ENCODE results near the gene REC114. TPM values are rescaled to one million over a fixed set of nuclear protein-coding genes. Genes with fewer than 3 reads are reported as not detected.

Gene REC114
- polyA plus RNA-seq, 3 donors: not detected

DNA sequence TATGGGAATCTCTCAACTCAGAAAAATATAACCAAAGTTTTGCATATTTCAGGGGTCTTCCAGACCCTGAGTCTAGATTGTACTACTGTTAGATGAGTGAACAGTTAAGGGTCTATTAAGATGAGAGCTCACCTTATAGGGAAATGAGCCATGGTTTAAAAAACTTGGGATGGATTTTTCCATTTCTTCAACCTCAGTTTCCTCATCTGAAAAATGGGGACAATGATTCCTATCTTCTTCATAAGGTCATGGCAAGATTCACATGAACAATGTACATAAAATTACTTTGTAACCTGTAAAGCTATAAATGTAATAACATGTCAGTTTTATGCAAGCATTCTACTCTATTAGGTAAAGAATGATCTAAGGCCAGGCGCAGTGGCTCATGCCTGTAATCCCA, 161.5 kb downstream of the REC114 start:
- Histone ChIP-seq H3K4me1 (ENCODE audit: control insufficient read depth in 1 of 2, insufficient read depth in 2 of 2, low read length in 2 of 2) (peaks cover 34 to 58% of the 10 kb centered on the region in 2 donors), H2AFZ (ENCODE audit: insufficient read depth, low read depth, low read length, poor library complexity, severe bottlenecking) (no peak overlapping the region), H3K36me3 (replicated peaks in 1 of 2; ENCODE audit: control insufficient read depth in 1 of 2, insufficient read depth in 2 of 2, low read length in 2 of 2) (peaks cover 0 to 15% of the 10 kb centered on the region in 2 donors), H3K9me3 (replicated peaks in 1 of 2; ENCODE audit: control insufficient read depth in 1 of 2, insufficient read depth in 1 of 2, low read length in 2 of 2) (no peaks in the 10 kb centered on the region), H3K27ac (ENCODE audit: low read depth in 1 of 2, low read length in 2 of 2) (peak overlapping the region in 1 of 2 donors; percentile 11), H3K27me3 (ENCODE audit: control insufficient read depth in 2 of 2, insufficient read depth in 2 of 2, low read length in 2 of 2) (no peaks in the 10 kb centered on the region), H3K4me3 (replicated peaks in 1 of 3; ENCODE audit: low read depth in 2 of 3, low read length in 3 of 3) (no peak overlapping the region), H3K4me2 (replicated peaks; ENCODE audit: extremely low read depth, low read length, poor library complexity, severe bottlenecking) (no peak overlapping the region), H3K79me2 (ENCODE audit: insufficient read depth, low read length) (peaks cover 100% of the 10 kb centered on the region), H4K20me1 (ENCODE audit: insufficient read depth, low read length) (peaks cover 100% of the 10 kb centered on the region), H3K9ac (ENCODE audit: insufficient read depth, low read length, poor library complexity, severe bottlenecking) (no peak overlapping the region)
- no peaks in the 10 kb centered on the region for H3K27me3 Mint-ChIP-seq (ENCODE audit: low read depth in 3 of 3)
- H3K9me3 Mint-ChIP-seq: no peaks in the 10 kb centered on the region
- intact Hi-C loops (cut with micrococcal nuclease): no loop called here
- H3K36me3 Mint-ChIP-seq: peaks cover 8 to 23% of the 10 kb centered on the region in 2 donors
- TF ChIP-seq CTCF (IDR thresholded peaks at IDR 0.05): no peak
- 100% methylated on average over 1 of the region's 1 CpG for WGBS (ENCODE audit: insufficient coverage)
- H3K4me3 Mint-ChIP-seq: no peak overlapping the region
- no peak for DNase-seq
- no peak overlapping the region for H3K27ac Mint-ChIP-seq
- H3K4me1 Mint-ChIP-seq: peaks cover 35% of the 10 kb centered on the region

GRCh38 chr15:73605759-73606436, 162.9 kb downstream of the REC114 start:
- no peak overlapping the region for H3K4me2 ChIP-seq (replicated peaks; ENCODE audit: extremely low read depth, low read length, poor library complexity, severe bottlenecking)
- H3K27me3 Mint-ChIP-seq (ENCODE audit: low read depth in 3 of 3): no peaks in the 10 kb centered on the region
- no peak for TF ChIP-seq CTCF (IDR thresholded peaks at IDR 0.05)
- WGBS (ENCODE audit: insufficient coverage): no CpG with 5 or more reads among the region's 5 CpGs
- no peak overlapping the region for H3K4me3 ChIP-seq (replicated peaks in 1 of 3; ENCODE audit: low read depth in 2 of 3, low read length in 3 of 3)
- peaks cover 34 to 57% of the 10 kb centered on the region in 2 donors for H3K4me1 ChIP-seq (ENCODE audit: control insufficient read depth in 1 of 2, insufficient read depth in 2 of 2, low read length in 2 of 2)
- H3K9me3 ChIP-seq (replicated peaks in 1 of 2; ENCODE audit: control insufficient read depth in 1 of 2, insufficient read depth in 1 of 2, low read length in 2 of 2): no peaks in the 10 kb centered on the region
- no peak for DNase-seq
- H3K27ac ChIP-seq (ENCODE audit: low read depth in 1 of 2, low read length in 2 of 2): peak overlapping the region in 1 of 2 donors; percentile 53
- peaks cover 0 to 15% of the 10 kb centered on the region in 2 donors for H3K36me3 ChIP-seq (replicated peaks in 1 of 2; ENCODE audit: control insufficient read depth in 1 of 2, insufficient read depth in 2 of 2, low read length in 2 of 2)
- H3K9me3 Mint-ChIP-seq: no peaks in the 10 kb centered on the region
- intact Hi-C loops (cut with micrococcal nuclease): no loop called here
- H3K4me3 Mint-ChIP-seq: no peak overlapping the region
- peak overlapping the region in 1 of 7 donors; percentile 69 for H3K27ac Mint-ChIP-seq
- peaks cover 100% of the 10 kb centered on the region for H3K79me2 ChIP-seq (ENCODE audit: insufficient read depth, low read length)
- peaks cover 100% of the 10 kb centered on the region for H4K20me1 ChIP-seq (ENCODE audit: insufficient read depth, low read length)
- no peaks in the 10 kb centered on the region for H3K27me3 ChIP-seq (ENCODE audit: control insufficient read depth in 2 of 2, insufficient read depth in 2 of 2, low read length in 2 of 2)
- H3K36me3 Mint-ChIP-seq: peaks cover 8 to 23% of the 10 kb centered on the region in 2 donors
- H2AFZ ChIP-seq (ENCODE audit: insufficient read depth, low read depth, low read length, poor library complexity, severe bottlenecking): no peak overlapping the region
- peaks cover 40% of the 10 kb centered on the region for H3K4me1 Mint-ChIP-seq
- no peak overlapping the region for H3K9ac ChIP-seq (ENCODE audit: insufficient read depth, low read length, poor library complexity, severe bottlenecking)

Measured in CD14-positive monocyte (primary cell).